Panc1 (cell line): ENCODE results near the gene PCBP2. TPM values are rescaled to one million over a fixed set of nuclear protein-coding genes. Genes with fewer than 3 reads are reported as not detected.

Source experiments
- ATAC-seq: fragments of 200-7000 bp; cut with Tn5 transposase; 2 replicates; pipeline ENCODE4 v1.9.1; 2020; ENCODE audit warnings: mild to moderate bottlenecking, moderate library complexity
- BruUV-seq: library from RNA; stranded (reverse); fragments of 400-500 nt; replicated peaks from 2 replicates; lab custom pipeline; 2021; lab: Mats Ljungman, UMichigan
- CTCF ChIA-PET: fragments of 300-600 bp; sonication (Branson Sonifier 250); formaldehyde crosslinking; loops from one replicate; lab custom pipeline; 2022; ENCODE audit warnings: antibody characterized with exemption; lab: Charles Lee
- POLR2A ChIA-PET: fragments of 300-600 bp; sonication (Branson Sonifier 250); formaldehyde crosslinking; loops from one replicate; lab custom pipeline; 2022; ENCODE audit warnings: antibody characterized with exemption; lab: Charles Lee
- DNase-seq: peaks from one replicate; pipeline ENCODE4 v3.0.0-alpha.2; 2010; ENCODE audit warnings: low read depth, low spot score
- H3K27ac ChIP-seq: 2 replicates; pipeline ENCODE4 v1.5.1; 2011; ENCODE audit warnings: mild to moderate bottlenecking, low read length, inconsistent platforms
- H3K27me3 ChIP-seq: fragments of 200-500 bp; sonication (Bioruptor generic); 2 replicates; pipeline ENCODE4 v1.6.0; 2014; ENCODE audit warnings: low read length, inconsistent platforms; ENCODE audit not compliant: control insufficient read depth, insufficient read depth
- H3K36me3 ChIP-seq: fragments of 200-500 bp; sonication (Bioruptor generic); 2 replicates; pipeline ENCODE4 v1.5.1; 2014; ENCODE audit warnings: inconsistent platforms, mild to moderate bottlenecking, low read length, moderate library complexity; ENCODE audit not compliant: control insufficient read depth, insufficient read depth
- H3K4me1 ChIP-seq: 2 replicates; pipeline ENCODE4 v1.5.1; 2011; ENCODE audit warnings: inconsistent platforms, mild to moderate bottlenecking, low read length, moderate library complexity; ENCODE audit not compliant: control insufficient read depth, insufficient read depth
- H3K4me3 ChIP-seq, 2 experiments: 2 replicates each; pipeline ENCODE4 v1.5.1; 2011 to 2012; ENCODE audit warnings: low read depth in 2 of 2, low read length in 2 of 2, mild to moderate bottlenecking in 2 of 2, inconsistent platforms in 1 of 2, moderate library complexity in 1 of 2
- H3K9me3 ChIP-seq: fragments of 200-500 bp; sonication (Bioruptor generic); 2 replicates; pipeline ENCODE4 v1.5.1; 2014; ENCODE audit warnings: low read depth, mild to moderate bottlenecking, inconsistent platforms, low read length, moderate library complexity; ENCODE audit not compliant: control insufficient read depth, insufficient read depth
- POLR2AphosphoS5 ChIP-seq: IDR thresholded peaks from 2 replicates; pipeline ENCODE4 v1.6.1; 2012; ENCODE audit warnings: mild to moderate bottlenecking, low read depth, low read length, moderate library complexity
- SIN3A ChIP-seq: IDR thresholded peaks from 2 replicates; pipeline ENCODE4 v1.6.1; 2012; ENCODE audit warnings: low read depth, mild to moderate bottlenecking, low read length, moderate library complexity, borderline replicate concordance; ENCODE audit not compliant: insufficient read depth
- TCF7L2 ChIP-seq: IDR thresholded peaks from 2 replicates; pipeline ENCODE4 v1.6.1; 2011; ENCODE audit warnings: mild to moderate bottlenecking, low read depth, low read length, inconsistent platforms
- in situ Hi-C: cut with HindIII; loops from 2 replicates; pipeline ENCODE4 v1.10.0; 2016; ENCODE audit warnings: low sequenced_read_pairs, low pct_unique_long_range_greater_than_20kb
- intact Hi-C: fragments of 100-400 bp; cut with micrococcal nuclease; formaldehyde crosslinking; loops from one replicate; pipeline ENCODE4 v1.10.0; 2022; ENCODE audit not compliant: unreplicated experiment
- total RNA-seq: library from RNA; stranded (reverse); gene quantifications from one replicate; pipeline ENCODE4 v1.2.1, GENCODE V29; 2021; ENCODE audit not compliant: unreplicated experiment
- TF ChIP-seq, protein P1 (sequence below): fragments of 450-650 bp; IDR thresholded peaks from 2 replicates; pipeline ENCODE4 v1.5.1; 2017; ENCODE audit warnings: mild to moderate bottlenecking
- TF ChIP-seq, protein P2 (sequence below), 2 experiments: IDR thresholded peaks; 2 replicates each; pipeline ENCODE4 v1.6.1; 2011 to 2012; ENCODE audit warnings: low read depth in 2 of 2, control low read depth in 1 of 2, low read length in 1 of 2, mild to moderate bottlenecking in 1 of 2, moderate library complexity in 1 of 2; ENCODE audit not compliant: insufficient read depth in 1 of 2

Gene PCBP2
- total RNA-seq, 1 experiment from 2014 or later: 836 TPM

GRCh38 chr12:53498235-53498630 is 46.3 kb downstream of the PCBP2 start:
- H3K4me1 ChIP-seq: peaks cover 49% of the 10 kb centered on the region

DNA sequence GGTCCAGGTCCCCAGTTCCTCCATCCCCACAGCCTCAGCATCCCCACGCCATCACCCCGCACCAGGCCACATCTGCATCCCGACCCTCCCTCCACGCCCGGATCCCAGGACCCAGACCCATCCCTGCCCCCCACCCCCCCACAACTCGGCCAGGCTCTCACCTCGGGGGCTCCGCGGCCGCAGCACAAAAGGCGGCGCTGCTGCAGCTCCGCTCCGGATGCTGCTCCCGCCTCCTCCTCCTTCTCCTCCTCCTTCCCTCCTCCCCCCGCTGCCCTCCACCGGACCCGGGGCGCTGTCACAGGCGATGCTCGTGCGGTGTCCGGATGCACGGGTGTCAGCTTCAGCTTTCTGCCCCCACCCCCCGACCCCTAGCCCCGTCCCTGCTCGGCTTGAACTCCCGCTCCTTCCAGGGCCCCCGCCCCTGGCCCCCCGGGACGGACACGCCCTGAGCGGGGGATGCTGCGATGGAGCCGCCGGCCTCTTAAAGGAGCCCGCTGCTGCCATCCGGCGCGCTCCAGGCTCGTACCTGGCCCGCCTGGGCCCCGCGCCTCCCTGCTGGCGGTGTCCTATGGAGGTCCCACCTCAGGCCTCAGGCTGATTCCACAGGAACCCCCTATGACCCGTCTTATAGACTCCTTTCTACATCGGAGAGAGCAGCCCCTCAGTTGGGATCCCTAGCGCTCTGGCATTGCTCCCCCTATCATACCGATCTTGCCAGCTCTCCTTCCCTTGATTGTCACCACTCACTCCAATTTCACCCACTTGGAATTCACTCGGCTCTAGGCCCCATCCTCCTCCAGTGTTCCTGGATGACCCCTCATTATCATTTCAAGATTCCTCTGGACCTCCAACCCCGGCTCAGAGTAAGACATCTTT is 47.6 kb downstream of the PCBP2 start, which contains the start of gene MAP3K12:
Gene MAP3K12 (minus strand): TSS at position 193 of the 876 bp plus-strand sequence. CDS start 12,067 bp downstream, outside the sequence.
- no TSS peak for BruUV-seq
- no peak for DNase-seq
- peaks cover 38% of the 10 kb centered on the region for H3K4me1 ChIP-seq
- H3K9me3 ChIP-seq: no peaks in the 10 kb centered on the region
- peak within 1 kb of the TSS; percentile 66 to 80 for H3K4me3 ChIP-seq
- no peaks in the 10 kb centered on the region for H3K27me3 ChIP-seq
- 0 out of 2 replicates have a peak, but pooled peaks have one; percentile 15 for TF ChIP-seq POLR2AphosphoS5
- TF ChIP-seq, protein P1, sequence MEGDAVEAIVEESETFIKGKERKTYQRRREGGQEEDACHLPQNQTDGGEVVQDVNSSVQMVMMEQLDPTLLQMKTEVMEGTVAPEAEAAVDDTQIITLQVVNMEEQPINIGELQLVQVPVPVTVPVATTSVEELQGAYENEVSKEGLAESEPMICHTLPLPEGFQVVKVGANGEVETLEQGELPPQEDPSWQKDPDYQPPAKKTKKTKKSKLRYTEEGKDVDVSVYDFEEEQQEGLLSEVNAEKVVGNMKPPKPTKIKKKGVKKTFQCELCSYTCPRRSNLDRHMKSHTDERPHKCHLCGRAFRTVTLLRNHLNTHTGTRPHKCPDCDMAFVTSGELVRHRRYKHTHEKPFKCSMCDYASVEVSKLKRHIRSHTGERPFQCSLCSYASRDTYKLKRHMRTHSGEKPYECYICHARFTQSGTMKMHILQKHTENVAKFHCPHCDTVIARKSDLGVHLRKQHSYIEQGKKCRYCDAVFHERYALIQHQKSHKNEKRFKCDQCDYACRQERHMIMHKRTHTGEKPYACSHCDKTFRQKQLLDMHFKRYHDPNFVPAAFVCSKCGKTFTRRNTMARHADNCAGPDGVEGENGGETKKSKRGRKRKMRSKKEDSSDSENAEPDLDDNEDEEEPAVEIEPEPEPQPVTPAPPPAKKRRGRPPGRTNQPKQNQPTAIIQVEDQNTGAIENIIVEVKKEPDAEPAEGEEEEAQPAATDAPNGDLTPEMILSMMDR: no peak; the same call in 1 of the 2 replicates
- TF ChIP-seq, protein P2, sequence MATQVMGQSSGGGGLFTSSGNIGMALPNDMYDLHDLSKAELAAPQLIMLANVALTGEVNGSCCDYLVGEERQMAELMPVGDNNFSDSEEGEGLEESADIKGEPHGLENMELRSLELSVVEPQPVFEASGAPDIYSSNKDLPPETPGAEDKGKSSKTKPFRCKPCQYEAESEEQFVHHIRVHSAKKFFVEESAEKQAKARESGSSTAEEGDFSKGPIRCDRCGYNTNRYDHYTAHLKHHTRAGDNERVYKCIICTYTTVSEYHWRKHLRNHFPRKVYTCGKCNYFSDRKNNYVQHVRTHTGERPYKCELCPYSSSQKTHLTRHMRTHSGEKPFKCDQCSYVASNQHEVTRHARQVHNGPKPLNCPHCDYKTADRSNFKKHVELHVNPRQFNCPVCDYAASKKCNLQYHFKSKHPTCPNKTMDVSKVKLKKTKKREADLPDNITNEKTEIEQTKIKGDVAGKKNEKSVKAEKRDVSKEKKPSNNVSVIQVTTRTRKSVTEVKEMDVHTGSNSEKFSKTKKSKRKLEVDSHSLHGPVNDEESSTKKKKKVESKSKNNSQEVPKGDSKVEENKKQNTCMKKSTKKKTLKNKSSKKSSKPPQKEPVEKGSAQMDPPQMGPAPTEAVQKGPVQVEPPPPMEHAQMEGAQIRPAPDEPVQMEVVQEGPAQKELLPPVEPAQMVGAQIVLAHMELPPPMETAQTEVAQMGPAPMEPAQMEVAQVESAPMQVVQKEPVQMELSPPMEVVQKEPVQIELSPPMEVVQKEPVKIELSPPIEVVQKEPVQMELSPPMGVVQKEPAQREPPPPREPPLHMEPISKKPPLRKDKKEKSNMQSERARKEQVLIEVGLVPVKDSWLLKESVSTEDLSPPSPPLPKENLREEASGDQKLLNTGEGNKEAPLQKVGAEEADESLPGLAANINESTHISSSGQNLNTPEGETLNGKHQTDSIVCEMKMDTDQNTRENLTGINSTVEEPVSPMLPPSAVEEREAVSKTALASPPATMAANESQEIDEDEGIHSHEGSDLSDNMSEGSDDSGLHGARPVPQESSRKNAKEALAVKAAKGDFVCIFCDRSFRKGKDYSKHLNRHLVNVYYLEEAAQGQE (IDR thresholded peaks at IDR 0.05; ENCODE audit: insufficient read depth in 1 of 2, low read depth in 2 of 2, low read length in 1 of 2): no peak
- TF ChIP-seq SIN3A: peak; percentile 47; the same call in 1 of the 2 replicates
- TF ChIP-seq TCF7L2: no peak
- peak within 1 kb of the TSS; percentile 98 for H3K27ac ChIP-seq
- ChIA-PET CTCF (interaction anchor here (0.7 kb wide), 2 partner anchors 17 to 60 kb away, joined by 6 to 7 read pairs; no protein-coding TSS in a partner anchor), POLR2A (interaction anchor here (0.5 to 0.7 kb wide), 2 partner anchors 124 to 611 kb away, joined by 3 to 4 read pairs; no protein-coding TSS in a partner anchor)
- peak; percentile 55 for ATAC-seq
- H3K36me3 ChIP-seq: no peaks in the 10 kb centered on the region; the same call in 1 of the 2 replicates
- in situ Hi-C loops: no loop called here
- intact Hi-C loops: no loop called here

More at GRCh38 chr12:53498235-53498630, 46.3 kb downstream of the PCBP2 start:
- no TSS peak for BruUV-seq
- Histone ChIP-seq H3K36me3 (no peaks in the 10 kb centered on the region; the same call in 1 of the 2 replicates), H3K9me3 (no peaks in the 10 kb centered on the region), H3K27me3 (no peaks in the 10 kb centered on the region), H3K27ac (peak overlapping the region; percentile 46; the same call in 1 of the 2 replicates), H3K4me3 (peak overlapping the region; percentile 66 to 80)
- in situ Hi-C loops: no loop called here
- intact Hi-C loops: no loop called here
- CTCF ChIA-PET: interaction anchor here (0.7 kb wide), 1 partner anchor 790 kb away, joined by 9 read pairs; no protein-coding TSS in a partner anchor
- DNase-seq (no peak), ATAC-seq (no peak)
- POLR2A ChIA-PET: interaction anchor here (0.6 to 0.7 kb wide), 2 partner anchors 15 to 191 kb away, joined by 3 to 16 read pairs; no protein-coding TSS in a partner anchor
- TF ChIP-seq, protein P2 (IDR thresholded peaks at IDR 0.05; ENCODE audit: insufficient read depth in 1 of 2, low read depth in 2 of 2, low read length in 1 of 2): no peak
- TF ChIP-seq, protein P1: no peak
- TF ChIP-seq SIN3A: no peak
- no peak for TF ChIP-seq POLR2AphosphoS5
- no peak for TF ChIP-seq TCF7L2
